Large intestine (tissue), 3 donors: Measurements from ENCODE around the gene ABHD17A. TPM values are rescaled to one million over a fixed set of nuclear protein-coding genes. Genes with fewer than 3 reads are reported as not detected.

Experiments
- DNase-seq, 2 donors: peaks; one replicate each; pipeline versions ENCODE4 v3.0.0 to v3.0.0-alpha.2; 2013
- H3K27ac ChIP-seq: one replicate; pipeline ENCODE4 v1.5.1; 2013; ENCODE audit warnings: low read length
- H3K27me3 ChIP-seq: 2 replicates; pipeline ENCODE4 v1.6.1; 2013; ENCODE audit warnings: low read length; ENCODE audit not compliant: control insufficient read depth, insufficient read depth
- H3K36me3 ChIP-seq: 2 replicates; pipeline ENCODE4 v1.6.1; 2013; ENCODE audit warnings: low read length; ENCODE audit not compliant: control insufficient read depth, insufficient read depth
- H3K4me1 ChIP-seq: one replicate; pipeline ENCODE4 v1.6.1; 2013; ENCODE audit warnings: low read length; ENCODE audit not compliant: control insufficient read depth, insufficient read depth
- H3K4me3 ChIP-seq: one replicate; pipeline ENCODE4 v1.5.1; 2013; ENCODE audit warnings: low read length
- H3K9me3 ChIP-seq: one replicate; pipeline ENCODE4 v1.6.1; 2013; ENCODE audit warnings: mild to moderate bottlenecking, low read depth, low read length, moderate library complexity; ENCODE audit not compliant: control insufficient read depth
- WGBS: methylation state at CpG from one replicate; pipeline ENCODE4 v1.1.5; 2013; ENCODE audit warnings: low lambda C conversion rate; ENCODE audit not compliant: insufficient coverage; 5-methylcytosine and 5-hydroxymethylcytosine counted together
- polyA plus RNA-seq: library from polyadenylated mRNA; unstranded; fragments of 120-200 nt; gene quantifications from one replicate; pipeline ENCODE4 v1.2.1, GENCODE V29; 2013

Gene ABHD17A
- polyA plus RNA-seq, 1 donor, result 46.4 TPM

DNA sequence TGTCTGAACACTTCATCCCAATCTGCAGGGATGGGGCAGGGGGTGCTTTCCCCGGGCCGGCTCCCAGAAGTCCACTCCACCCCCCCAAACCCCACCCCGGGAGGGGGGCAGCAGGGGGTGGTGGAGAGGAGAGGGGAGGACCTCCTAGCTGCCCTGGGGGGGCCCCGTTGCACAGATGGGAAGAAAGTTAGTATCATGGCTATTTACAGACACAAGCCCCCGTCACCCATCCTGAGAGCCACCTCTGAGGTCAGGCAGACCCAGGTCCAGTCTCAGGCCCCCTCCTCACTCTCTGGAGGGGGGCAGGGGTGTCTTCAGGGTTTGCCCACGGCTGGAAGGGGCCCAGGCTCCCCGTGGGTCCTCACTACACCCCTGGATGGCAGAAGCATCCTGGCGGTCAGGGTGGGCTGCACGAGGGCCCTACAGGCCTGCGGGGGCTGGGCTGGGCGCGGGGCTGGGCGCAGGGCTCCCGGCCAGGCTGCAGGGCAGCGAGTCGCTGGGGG, 31.2 kb downstream of the ABHD17A start:
- peaks cover 4% of the 10 kb centered on the region for H3K36me3 ChIP-seq
- DNase-seq, result no peak
- no peaks in the 10 kb centered on the region for H3K27me3 ChIP-seq
- H3K9me3 ChIP-seq, result no peaks in the 10 kb centered on the region
- no peak overlapping the region for H3K4me3 ChIP-seq
- WGBS, result no CpG with 5 or more reads among the region's 16 CpGs
- H3K27ac ChIP-seq, result no peak overlapping the region
- H3K4me1 ChIP-seq, result peaks cover 59% of the 10 kb centered on the region

DNA sequence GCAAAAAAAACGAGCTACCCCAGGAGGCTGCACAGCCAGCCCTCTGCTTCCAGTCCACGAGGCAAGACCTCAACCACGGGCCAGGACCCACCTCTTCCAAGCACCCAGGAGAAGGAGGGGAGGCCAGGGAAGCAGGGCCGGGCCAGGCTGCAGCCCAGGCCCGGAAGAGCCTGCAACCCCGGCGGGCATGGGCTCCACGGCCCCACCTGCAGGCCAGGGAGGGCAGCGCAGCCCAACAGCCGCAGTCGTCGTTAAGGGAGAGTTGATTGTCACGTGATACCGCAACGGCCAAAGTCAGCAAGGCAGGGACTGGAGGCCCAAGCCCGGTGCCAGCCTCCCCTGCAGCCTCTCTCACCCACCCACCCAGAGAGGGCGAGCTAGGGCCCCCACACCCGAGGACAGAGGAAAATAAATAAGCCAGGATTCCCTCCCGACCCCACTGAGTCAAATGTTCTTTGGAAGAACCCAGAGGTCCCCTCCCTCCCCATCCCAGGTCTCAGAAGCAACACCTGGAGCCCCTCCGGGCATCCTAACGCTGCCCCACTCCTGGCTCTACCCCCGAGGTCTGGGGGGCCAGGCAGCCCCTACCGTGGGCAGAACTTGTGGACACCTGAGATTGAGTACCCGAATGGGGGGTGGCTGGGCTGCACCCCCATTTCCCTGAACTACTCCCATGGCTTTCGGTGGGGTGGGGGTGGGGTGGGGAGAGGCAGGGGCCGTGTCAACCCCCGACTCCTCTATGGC, 31.8 kb downstream of the ABHD17A start:
- Histone ChIP-seq H3K4me3 (no peak overlapping the region), H3K27ac (peak overlapping the region; percentile 71), H3K27me3 (no peaks in the 10 kb centered on the region), H3K4me1 (peaks cover 53% of the 10 kb centered on the region), H3K36me3 (peaks cover 4% of the 10 kb centered on the region), H3K9me3 (no peaks in the 10 kb centered on the region)
- peak; percentile 85 to 89 for DNase-seq
- WGBS, result no CpG with 5 or more reads among the region's 27 CpGs

DNA sequence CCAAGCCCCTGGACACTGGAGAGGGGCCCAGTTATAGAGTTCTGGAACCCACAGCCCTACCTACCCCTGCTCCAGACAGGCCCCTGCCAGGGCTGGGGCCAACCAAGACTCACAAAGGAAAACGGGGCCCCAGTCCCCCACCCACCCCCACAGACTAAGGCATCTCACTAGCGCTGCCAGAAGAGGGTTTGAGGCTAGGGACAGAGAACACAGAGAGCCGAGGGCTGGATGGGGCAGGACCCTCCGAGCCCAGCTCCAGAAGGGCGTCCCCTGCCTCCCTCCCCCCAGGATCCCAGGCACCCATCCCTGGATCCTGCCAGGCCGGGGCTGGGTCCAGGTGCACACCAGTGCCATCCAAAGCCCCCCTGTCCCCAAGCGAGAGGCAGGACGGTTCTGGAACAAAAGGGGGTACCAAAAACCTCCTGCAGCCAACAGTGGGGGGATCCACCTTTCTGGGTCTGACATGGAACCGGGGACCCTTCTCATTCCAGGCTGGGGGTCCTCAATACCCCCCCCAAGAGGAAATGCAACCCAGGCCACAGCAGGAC, 32.6 kb downstream of the ABHD17A start:
- Histone ChIP-seq H3K4me1 (peaks cover 45% of the 10 kb centered on the region), H3K27me3 (no peaks in the 10 kb centered on the region), H3K36me3 (peaks cover 4% of the 10 kb centered on the region), H3K27ac (no peak overlapping the region), H3K4me3 (no peak overlapping the region), H3K9me3 (no peaks in the 10 kb centered on the region)
- WGBS, result no CpG with 5 or more reads among the region's 9 CpGs
- no peak for DNase-seq

DNA sequence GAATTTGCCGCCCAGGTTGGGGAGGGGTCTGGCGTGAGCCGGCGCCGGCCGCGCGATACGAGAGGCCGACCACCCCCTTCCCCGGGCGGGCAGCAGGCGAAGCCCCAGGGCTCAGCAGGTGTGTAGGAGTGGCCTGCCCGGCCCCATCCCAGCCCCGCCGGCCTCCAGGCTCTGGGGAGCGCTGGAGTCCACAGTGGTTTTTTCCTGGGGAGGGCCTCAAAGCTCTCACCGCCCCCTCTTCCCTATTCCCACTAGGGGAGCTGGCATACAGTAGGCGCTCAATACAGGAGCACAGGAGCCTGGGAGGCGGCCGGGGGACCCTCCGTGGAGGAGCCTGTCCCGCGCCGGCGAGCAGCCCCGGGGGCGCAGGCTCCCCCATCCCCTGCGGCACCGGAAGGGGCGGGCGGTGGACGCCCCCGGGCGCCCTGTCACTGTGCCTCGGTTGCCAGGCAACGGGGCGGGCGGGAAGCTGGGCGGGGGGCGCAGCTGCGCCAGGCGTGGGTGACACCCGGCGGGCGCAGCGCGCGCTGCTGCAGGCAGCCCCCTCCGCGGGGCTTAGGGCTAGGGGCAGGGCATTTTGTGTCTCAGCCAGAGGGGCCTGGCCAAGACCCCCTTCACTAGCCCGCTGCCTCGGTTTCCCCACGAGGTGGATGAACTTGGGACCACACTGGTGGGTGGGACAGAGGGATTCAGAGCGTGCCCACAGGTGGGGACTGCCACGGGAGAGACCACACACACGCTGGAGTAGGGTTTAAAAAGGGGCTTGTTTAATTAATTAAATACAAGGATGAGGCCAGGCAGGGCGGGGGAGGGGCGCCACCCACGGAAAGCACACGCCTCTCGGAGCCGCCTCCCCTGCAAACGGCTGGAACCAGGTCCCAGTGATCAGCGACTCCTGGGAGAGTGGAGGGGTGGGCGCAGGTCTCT, 33.4 kb downstream of the ABHD17A start:
- H3K27me3 ChIP-seq, result no peaks in the 10 kb centered on the region
- peaks cover 46% of the 10 kb centered on the region for H3K4me1 ChIP-seq
- H3K4me3 ChIP-seq, result no peak overlapping the region
- H3K27ac ChIP-seq, result no peak overlapping the region
- WGBS, result no CpG with 5 or more reads among the region's 66 CpGs
- peaks cover 4% of the 10 kb centered on the region for H3K36me3 ChIP-seq
- DNase-seq, result no peak
- no peaks in the 10 kb centered on the region for H3K9me3 ChIP-seq

DNA sequence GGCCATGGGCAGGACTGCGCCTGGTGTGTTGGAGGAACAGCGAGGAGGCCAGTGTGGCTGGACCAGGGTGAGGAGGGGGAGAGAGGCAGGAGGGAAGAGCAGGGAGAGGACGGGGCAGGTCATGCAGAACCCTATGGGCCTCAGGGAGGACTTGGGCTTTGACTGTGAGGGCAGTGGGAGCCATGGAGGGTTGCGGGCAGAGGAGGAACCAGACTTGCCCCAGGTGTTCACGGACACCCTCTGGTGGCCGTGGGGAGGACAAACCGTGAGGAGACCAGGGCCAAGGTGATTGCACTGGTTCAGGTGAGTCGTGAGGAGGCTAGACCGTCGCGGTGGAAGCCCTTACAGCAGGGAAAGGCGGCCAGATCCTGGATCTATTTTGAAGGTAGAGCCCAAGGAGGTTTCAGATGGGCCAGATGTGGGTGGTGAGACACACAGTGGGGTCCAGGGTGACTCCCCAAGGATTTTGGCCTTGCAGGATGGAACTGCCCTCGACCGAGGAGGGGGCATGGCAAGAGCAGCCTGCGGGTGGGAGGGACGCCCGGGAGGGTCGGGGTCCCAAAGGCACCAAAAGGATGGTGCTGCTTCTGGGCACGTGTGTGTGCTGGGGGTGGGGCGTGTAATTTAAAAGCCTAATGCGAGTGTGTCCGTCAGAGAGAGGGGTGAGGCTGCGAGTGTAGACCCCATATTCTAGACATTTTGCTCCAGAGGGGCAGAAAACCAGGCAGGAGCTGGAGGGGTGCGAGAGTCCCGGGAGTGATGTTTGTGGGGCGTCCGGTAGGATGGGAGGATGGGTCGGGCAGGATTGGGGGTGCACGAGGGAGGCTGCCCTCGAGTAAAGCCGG, 34.3 kb downstream of the ABHD17A start:
- Histone ChIP-seq H3K9me3 (no peaks in the 10 kb centered on the region), H3K27me3 (no peaks in the 10 kb centered on the region), H3K4me3 (no peak overlapping the region), H3K27ac (no peak overlapping the region), H3K36me3 (peaks cover 7% of the 10 kb centered on the region), H3K4me1 (peaks cover 48% of the 10 kb centered on the region)
- DNase-seq, result no peak
- WGBS, result 70% methylated on average over 2 of the region's 31 CpGs

DNA sequence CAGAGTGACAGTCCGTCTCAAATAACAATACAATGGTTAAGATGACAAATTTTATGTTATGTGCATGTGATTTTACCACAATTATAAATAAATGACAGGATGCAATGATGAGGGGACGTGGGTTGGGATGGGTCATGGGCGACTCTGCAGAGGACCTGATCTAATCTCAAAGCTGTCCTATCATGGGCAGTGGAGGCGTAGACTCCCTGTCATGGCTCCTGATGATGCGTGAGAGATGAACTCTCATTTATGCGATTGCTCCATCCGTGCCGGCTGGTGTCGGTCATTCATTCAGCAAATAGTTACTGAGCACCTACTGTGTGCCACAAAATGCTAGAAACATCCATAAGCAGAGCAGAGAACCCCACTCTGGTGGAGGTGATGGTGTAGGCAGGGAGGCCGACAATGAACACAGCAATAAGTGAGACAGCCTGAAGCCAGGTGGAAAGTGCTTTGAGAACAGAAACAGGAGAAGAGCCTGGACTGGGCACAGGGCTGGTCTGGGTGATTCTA, 35.4 kb downstream of the ABHD17A start:
- no peak for DNase-seq
- no CpG with 5 or more reads among the region's 10 CpGs for WGBS
- H3K36me3 ChIP-seq, result peaks cover 12% of the 10 kb centered on the region
- H3K9me3 ChIP-seq, result no peaks in the 10 kb centered on the region
- H3K4me3 ChIP-seq, result no peak overlapping the region
- peaks cover 43% of the 10 kb centered on the region for H3K4me1 ChIP-seq
- H3K27me3 ChIP-seq, result no peaks in the 10 kb centered on the region
- H3K27ac ChIP-seq, result no peak overlapping the region

DNA sequence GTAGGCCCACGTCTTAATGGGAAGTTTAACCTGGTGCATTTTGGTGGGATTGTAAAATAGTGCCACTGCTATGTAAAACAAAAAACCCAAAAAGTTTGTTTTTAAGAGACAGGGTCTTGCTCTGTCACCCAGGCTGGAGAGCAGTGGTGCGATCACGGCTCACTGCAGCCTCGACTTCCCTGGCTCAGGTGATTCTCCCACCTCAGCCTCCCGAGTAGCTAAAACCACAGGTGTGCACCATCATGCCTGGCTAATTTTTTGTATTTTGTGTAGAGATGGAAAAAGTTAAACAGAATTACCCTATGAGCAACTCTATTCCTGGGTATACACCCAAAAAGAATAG, 36.2 kb downstream of the ABHD17A start:
- H3K27me3 ChIP-seq, result no peaks in the 10 kb centered on the region
- no CpG with 5 or more reads among the region's 5 CpGs for WGBS
- no peak for DNase-seq
- peaks cover 36% of the 10 kb centered on the region for H3K4me1 ChIP-seq
- H3K36me3 ChIP-seq, result peaks cover 13% of the 10 kb centered on the region
- no peak overlapping the region for H3K27ac ChIP-seq
- no peak overlapping the region for H3K4me3 ChIP-seq
- no peaks in the 10 kb centered on the region for H3K9me3 ChIP-seq

DNA sequence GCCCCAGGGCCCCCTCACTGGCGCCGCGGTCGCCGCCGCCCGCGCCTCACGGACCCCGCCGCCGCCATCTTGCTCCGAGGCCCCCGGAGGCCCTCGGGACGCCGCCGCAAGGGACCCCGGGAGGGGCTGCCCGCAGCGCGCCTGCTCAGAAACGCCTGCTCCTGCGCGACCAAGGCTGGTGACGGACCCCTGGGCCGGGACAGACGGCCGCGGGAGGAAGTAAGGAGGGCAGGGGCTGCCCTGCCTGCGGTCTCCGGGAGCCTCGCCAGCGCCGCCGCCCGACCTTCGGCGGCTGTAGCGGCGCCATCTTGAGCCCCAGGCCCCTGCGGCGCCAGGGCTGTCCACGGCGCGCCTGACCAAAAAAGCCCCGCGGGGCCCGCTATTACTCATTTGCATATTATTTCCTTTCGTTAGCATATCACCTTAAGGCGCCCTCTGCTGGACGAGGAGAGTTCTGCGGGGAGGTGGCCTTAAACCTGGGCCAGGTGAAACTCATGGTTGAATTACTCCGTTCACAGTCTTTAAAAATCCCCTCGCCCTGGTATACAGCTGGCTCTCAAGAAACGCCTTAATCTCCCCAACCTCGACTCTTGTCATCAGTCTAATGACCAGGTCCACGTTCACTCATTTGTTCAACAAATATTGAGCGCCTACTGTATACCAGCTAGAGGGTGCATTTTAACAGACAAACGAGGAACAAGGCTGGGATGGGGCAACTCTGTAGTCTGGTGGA, 36.7 kb downstream of the ABHD17A start, which contains the start of gene REXO1:
TSS of gene REXO1 (minus strand) at position 85 of the 733 bp plus-strand sequence. CDS start 125 bp downstream, outside the sequence.
- H3K9me3 ChIP-seq, result no peaks in the 10 kb centered on the region
- peak within 1 kb of the TSS; percentile 77 for H3K4me3 ChIP-seq
- no peaks in the 10 kb centered on the region for H3K27me3 ChIP-seq
- H3K4me1 ChIP-seq, result peaks cover 30% of the 10 kb centered on the region
- WGBS, result no CpG with 5 or more reads among the region's 60 CpGs
- H3K27ac ChIP-seq, result peak within 1 kb of the TSS; percentile 91
- DNase-seq, result peak; percentile 93 to 98
- peaks cover 15% of the 10 kb centered on the region for H3K36me3 ChIP-seq

DNA sequence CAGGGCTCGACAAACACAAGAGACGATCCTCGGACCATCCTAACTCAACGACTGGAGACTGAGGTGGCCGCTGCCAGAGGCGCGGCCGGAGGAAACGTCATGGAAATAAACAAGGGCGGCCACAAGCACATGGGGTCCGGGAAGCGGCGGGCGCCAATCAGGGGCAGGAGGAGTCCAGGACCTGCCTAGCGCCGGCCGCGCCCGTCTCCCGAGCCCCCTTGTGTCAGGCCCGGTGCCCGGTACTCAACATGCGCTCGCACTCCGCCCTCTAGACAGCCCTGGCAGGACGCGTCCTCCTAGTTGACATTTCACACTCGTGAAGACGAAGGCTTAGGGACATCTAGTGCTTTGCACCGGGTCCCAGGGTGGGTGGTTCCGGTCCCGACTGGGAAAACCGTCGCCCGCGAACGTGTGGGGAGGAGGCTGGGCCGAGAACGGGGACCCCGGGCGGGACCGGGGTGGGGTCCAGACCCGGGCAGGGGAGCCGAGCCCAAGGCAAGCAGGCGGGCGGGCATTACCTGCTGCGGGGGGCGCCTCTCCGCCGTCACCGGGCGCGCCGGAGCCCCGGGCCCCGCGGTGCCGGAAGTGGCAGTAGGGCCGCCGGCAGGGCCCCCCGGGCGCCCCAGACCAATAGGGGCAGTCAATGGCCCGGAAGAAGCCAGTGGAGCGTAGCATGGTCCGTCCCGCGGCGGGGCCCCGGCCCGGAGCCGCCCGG, 37.5 kb downstream of the ABHD17A start:
- Histone ChIP-seq H3K9me3 (no peaks in the 10 kb centered on the region), H3K27ac (peak overlapping the region; percentile 25), H3K4me1 (peaks cover 24% of the 10 kb centered on the region), H3K27me3 (no peaks in the 10 kb centered on the region), H3K36me3 (peaks cover 18% of the 10 kb centered on the region), H3K4me3 (peak overlapping the region; percentile 77)
- WGBS, result no CpG with 5 or more reads among the region's 72 CpGs
- DNase-seq, result peak in 1 of 2 donors; percentile 41
